Urinary bladder (tissue), 4 donors: ENCODE measurements around the gene FXYD6. TPM values are rescaled to one million over a fixed set of nuclear protein-coding genes. Genes with fewer than 3 reads are reported as not detected.

Experiments
- DNase-seq: peaks from one replicate; pipeline ENCODE4 v3.0.0-alpha.2; 2015; ENCODE audit errors: extremely low spot score
- H3K27ac ChIP-seq: one replicate; pipeline ENCODE4 v1.5.1; 2013; ENCODE audit warnings: low read depth, mild to moderate bottlenecking, moderate library complexity
- H3K36me3 ChIP-seq: one replicate; pipeline ENCODE4 v1.6.1; 2013; ENCODE audit warnings: mild to moderate bottlenecking, moderate library complexity; ENCODE audit not compliant: insufficient read depth
- H3K4me1 ChIP-seq: one replicate; pipeline ENCODE4 v1.6.1; 2013; ENCODE audit warnings: mild to moderate bottlenecking, moderate library complexity; ENCODE audit not compliant: insufficient read depth
- H3K4me3 ChIP-seq: one replicate; pipeline ENCODE4 v1.5.1; 2013; ENCODE audit warnings: low read depth, low read length
- WGBS: extraction: QIAGEN DNeasy Blood & Tissue Kit; methylation state at CpG from one replicate; pipeline ENCODE4 v1.1.7; 2013; 5-methylcytosine and 5-hydroxymethylcytosine counted together
- polyA plus RNA-seq: library from polyadenylated mRNA; stranded (reverse); fragments of 200-250 nt; gene quantifications from one replicate; pipeline ENCODE4 v1.2.3, GENCODE V29; 2013
- total RNA-seq: library from RNA; depleted of rRNA; stranded (reverse); fragments of >200 nt; gene quantifications from one replicate; pipeline ENCODE4 v1.2.3, GENCODE V29; 2014
- donor health status: healthy with polysubstance abuse.
- donor health status: healthy.

The FXYD6 gene
- total and polyA plus RNA-seq, 2 donors, result 56.2 to 373 TPM

GRCh38 chr11:117826190-117826570 lies 50.3 kb downstream of the FXYD6 start:
- no peak for DNase-seq
- Histone ChIP-seq H3K4me3 (no peak overlapping the region), H3K27ac (no peak overlapping the region), H3K4me1 (peaks cover 6% of the 10 kb centered on the region), H3K36me3 (no peaks in the 10 kb centered on the region)
- 65% methylated on average over 10 of the region's 10 CpGs for WGBS

- H3K27ac ChIP-seq, result no peak overlapping the region
- H3K4me1 ChIP-seq, result peaks cover 6% of the 10 kb centered on the region
- no peaks in the 10 kb centered on the region for H3K36me3 ChIP-seq
- no peak for DNase-seq
- H3K4me3 ChIP-seq, result no peak overlapping the region
- WGBS, result 91% methylated on average over 8 of the region's 8 CpGs
These were observed 50.8 kb downstream of the FXYD6 start for GRCh38 chr11:117825538-117826189.

- 53% methylated on average over 22 of the region's 22 CpGs for WGBS
- H3K36me3 ChIP-seq, result no peaks in the 10 kb centered on the region
- DNase-seq, result no peak
- no peak within 1 kb of the TSS for H3K4me3 ChIP-seq
- peak within 1 kb of the TSS; percentile 31 for H3K27ac ChIP-seq
- H3K4me1 ChIP-seq, result peaks cover 6% of the 10 kb centered on the region
These were observed 51.6 kb downstream of the FXYD6 start, which contains the start of gene FXYD2 for GRCh38 chr11:117824571-117825537. TSS of gene FXYD2 (minus strand) at chr11:117824744. CDS start at chr11:117824678, 66 bp downstream.

- no peaks in the 10 kb centered on the region for H3K36me3 ChIP-seq
- peak overlapping the region; percentile 31 for H3K27ac ChIP-seq
- no peak overlapping the region for H3K4me3 ChIP-seq
- no peak for DNase-seq
- H3K4me1 ChIP-seq, result peaks cover 4% of the 10 kb centered on the region
- 33% methylated on average over 13 of the region's 13 CpGs for WGBS
These were observed 52.5 kb downstream of the FXYD6 start for GRCh38 chr11:117823946-117824420.

GRCh38 chr11:117823294-117823945 lies 53.0 kb downstream of the FXYD6 start:
- Histone ChIP-seq H3K27ac (no peak overlapping the region), H3K4me1 (peaks cover 4% of the 10 kb centered on the region), H3K36me3 (no peaks in the 10 kb centered on the region), H3K4me3 (no peak overlapping the region)
- no peak for DNase-seq
- WGBS, result 65% methylated on average over 18 of the region's 18 CpGs

- peaks cover 4% of the 10 kb centered on the region for H3K4me1 ChIP-seq
- H3K36me3 ChIP-seq, result no peaks in the 10 kb centered on the region
- H3K27ac ChIP-seq, result no peak overlapping the region
- H3K4me3 ChIP-seq, result no peak overlapping the region
- no peak for DNase-seq
- WGBS, result 76% methylated on average over 33 of the region's 33 CpGs
These were observed 54.1 kb downstream of the FXYD6 start for GRCh38 chr11:117822074-117823033.

GRCh38 chr11:117821431-117821830 lies 55.0 kb downstream of the FXYD6 start:
- Histone ChIP-seq H3K36me3 (no peaks in the 10 kb centered on the region), H3K4me3 (no peak overlapping the region), H3K27ac (no peak overlapping the region), H3K4me1 (peaks cover 4% of the 10 kb centered on the region)
- DNase-seq, result no peak
- 87% methylated on average over 12 of the region's 12 CpGs for WGBS

GRCh38 chr11:117820516-117820915 lies 55.9 kb downstream of the FXYD6 start:
- 92% methylated on average over 10 of the region's 10 CpGs for WGBS
- Histone ChIP-seq H3K27ac (no peak overlapping the region), H3K4me1 (peaks cover 4% of the 10 kb centered on the region), H3K36me3 (no peaks in the 10 kb centered on the region), H3K4me3 (no peak overlapping the region)
- no peak for DNase-seq

GRCh38 chr11:117820071-117820470 lies 56.4 kb downstream of the FXYD6 start:
- no peak overlapping the region for H3K4me3 ChIP-seq
- H3K4me1 ChIP-seq, result peaks cover 4% of the 10 kb centered on the region
- no peaks in the 10 kb centered on the region for H3K36me3 ChIP-seq
- WGBS, result 89% methylated on average over 11 of the region's 11 CpGs
- H3K27ac ChIP-seq, result no peak overlapping the region
- no peak for DNase-seq

- H3K27ac ChIP-seq, result no peak overlapping the region
- no peaks in the 10 kb centered on the region for H3K36me3 ChIP-seq
- 65% methylated on average over 10 of the region's 10 CpGs for WGBS
- H3K4me3 ChIP-seq, result no peak overlapping the region
- H3K4me1 ChIP-seq, result no peaks in the 10 kb centered on the region
- peak; percentile 67 for DNase-seq
These were observed 57.1 kb downstream of the FXYD6 start for GRCh38 chr11:117819096-117820040.

- H3K36me3 ChIP-seq, result no peaks in the 10 kb centered on the region
- no peak for DNase-seq
- H3K4me3 ChIP-seq, result no peak overlapping the region
- no peak overlapping the region for H3K27ac ChIP-seq
- H3K4me1 ChIP-seq, result no peaks in the 10 kb centered on the region
- WGBS, result 60% methylated on average over 9 of the region's 9 CpGs
These were observed 58.2 kb downstream of the FXYD6 start for GRCh38 chr11:117818041-117818873.
